GM21526 (cell line): ENCODE data around the gene GIPC3.

Experiments
- ATAC-seq: cut with Tn5 transposase; IDR thresholded peaks from one replicate; pipeline ENCODE4 v1.9.1; 2021; ENCODE audit warnings: moderate library complexity; ENCODE audit not compliant: unreplicated experiment, low FRiP score

The GIPC3 gene, protein sequence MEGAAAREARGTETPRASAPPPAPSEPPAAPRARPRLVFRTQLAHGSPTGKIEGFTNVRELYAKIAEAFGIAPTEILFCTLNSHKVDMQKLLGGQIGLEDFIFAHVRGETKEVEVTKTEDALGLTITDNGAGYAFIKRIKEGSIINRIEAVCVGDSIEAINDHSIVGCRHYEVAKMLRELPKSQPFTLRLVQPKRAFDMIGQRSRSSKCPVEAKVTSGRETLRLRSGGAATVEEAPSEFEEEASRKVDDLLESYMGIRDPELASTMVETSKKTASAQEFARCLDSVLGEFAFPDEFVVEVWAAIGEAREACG

DNA sequence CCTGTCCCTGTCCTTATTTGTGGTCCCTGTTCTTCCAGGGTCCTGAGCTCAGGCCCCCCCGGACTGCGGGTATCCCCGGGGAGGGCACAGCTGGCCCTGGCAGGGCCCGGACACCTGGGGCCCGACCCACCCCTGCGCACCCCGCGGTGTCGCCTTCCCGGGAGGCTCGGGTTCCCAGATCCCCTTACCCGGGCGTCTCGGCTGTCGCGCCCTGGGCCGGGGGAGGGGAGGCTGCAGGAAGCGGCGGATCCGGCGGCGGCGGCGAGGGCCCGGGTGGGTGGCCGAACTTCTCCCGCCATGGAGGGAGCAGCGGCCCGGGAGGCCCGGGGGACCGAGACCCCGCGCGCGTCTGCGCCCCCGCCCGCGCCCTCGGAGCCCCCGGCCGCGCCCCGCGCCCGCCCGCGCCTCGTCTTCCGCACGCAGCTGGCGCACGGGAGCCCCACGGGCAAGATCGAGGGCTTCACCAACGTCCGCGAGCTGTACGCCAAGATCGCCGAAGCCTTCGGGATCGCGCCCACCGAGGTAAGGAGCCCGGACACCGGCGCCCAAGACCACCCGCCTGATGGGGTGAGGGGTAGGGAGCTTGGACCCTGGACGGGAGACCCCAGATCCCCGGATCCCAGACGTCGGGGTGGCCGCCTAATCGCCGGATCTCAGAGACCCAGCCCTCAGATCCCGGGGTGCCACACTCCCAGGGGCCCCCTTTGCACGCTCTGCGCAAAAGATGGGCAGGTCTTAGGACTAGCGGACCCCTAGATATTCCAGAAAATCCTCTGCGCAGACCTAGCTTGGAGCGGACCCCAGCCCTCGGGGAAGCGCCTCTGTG is at the start of gene GIPC3:
Gene GIPC3, plus strand, starts transcription at position 178 of the 826 bp plus-strand sequence. Its CDS starts 120 bp downstream, at position 298.
- no peak for ATAC-seq

GRCh38 chr19:3535563-3535965 is 49.7 kb upstream of the GIPC3 start:
- no peak for ATAC-seq

- no peak for ATAC-seq
Measured at GRCh38 chr19:3535981-3536380, 49.3 kb upstream of the GIPC3 start.

DNA sequence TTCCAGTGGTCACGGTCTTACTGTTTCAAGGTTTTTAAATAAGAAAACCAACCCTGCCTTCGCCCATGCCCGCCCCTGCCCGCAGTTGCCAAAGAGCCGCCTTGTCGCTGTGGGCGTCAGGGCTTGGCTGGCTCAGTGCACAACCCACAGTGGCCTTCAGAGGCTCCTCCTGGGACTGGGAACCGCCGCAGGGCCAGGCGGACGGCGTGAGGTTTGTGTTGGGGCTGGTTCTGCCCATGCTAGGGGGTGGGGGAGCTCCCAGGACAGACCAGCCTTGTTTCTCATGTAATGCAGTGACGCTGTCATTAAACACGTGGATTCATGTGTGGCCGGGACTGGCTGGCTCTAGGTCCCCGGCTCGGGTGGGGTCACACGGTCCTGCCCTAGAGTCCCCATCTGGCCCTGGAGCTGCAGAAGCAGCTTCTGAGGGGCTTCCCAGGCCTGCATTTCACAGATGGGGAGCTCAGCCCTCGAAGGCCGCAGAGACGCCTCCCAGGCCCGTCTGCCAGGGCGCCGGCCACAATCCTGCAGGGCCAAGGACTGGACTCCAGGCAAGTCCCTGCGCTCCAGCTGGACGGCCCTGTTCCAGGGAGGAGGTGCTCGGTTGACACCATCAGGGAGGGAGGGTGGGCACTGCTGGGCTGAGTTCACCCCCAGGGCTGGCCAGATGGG is 48.7 kb upstream of the GIPC3 start:
- ATAC-seq, result no peak

DNA sequence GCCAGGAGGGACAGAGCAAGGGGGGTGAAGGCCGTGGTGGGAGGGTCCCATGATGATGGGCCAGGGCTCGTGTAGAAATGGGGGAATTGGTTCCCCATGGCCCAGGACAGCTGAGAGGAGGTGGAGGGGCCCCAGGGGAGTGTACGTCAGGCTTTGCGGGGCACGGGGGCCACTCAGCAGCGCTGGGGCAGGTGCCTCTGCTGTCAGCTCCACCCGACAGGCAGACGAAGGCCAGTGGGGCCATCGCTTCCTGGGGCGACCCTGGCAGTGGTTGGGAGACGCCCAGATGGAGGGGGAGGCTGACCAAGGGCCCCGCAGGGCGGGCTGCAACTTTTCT is 48.2 kb upstream of the GIPC3 start:
- no peak for ATAC-seq

GRCh38 chr19:3537438-3538240 is 47.6 kb upstream of the GIPC3 start:
- ATAC-seq, result no peak

DNA sequence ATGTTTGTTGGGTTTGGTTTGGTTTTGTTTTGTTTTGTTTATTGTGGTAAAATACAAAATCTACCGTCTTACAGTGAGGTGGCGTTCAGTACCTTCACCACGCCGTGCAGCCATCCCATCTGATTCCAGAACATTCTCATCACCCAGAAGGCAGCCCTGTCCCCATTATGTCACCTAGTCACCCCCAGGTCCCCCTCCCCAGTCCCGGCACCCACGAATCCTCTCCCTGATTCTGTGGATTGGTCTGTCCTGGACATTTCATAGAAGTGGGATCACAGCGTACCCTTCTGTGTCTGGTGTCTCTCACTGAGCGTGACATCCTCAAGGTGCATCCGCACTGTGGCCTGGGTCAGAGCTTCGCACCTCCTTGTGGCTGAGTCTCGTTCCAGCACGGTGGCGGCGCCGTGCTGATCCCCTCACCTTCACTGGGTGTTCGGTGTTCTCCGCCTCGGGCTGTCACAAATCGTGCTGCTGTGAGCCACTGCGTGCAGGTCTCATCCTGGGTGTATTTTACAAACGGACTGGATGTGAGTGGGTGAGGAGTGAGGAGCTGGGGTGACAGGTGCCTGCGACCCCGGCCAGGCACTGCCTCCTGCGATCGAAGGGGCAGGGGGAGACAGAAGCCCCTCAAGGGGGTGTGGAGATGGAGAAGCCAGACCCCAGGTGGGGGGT is 46.9 kb upstream of the GIPC3 start:
- no peak for ATAC-seq

DNA sequence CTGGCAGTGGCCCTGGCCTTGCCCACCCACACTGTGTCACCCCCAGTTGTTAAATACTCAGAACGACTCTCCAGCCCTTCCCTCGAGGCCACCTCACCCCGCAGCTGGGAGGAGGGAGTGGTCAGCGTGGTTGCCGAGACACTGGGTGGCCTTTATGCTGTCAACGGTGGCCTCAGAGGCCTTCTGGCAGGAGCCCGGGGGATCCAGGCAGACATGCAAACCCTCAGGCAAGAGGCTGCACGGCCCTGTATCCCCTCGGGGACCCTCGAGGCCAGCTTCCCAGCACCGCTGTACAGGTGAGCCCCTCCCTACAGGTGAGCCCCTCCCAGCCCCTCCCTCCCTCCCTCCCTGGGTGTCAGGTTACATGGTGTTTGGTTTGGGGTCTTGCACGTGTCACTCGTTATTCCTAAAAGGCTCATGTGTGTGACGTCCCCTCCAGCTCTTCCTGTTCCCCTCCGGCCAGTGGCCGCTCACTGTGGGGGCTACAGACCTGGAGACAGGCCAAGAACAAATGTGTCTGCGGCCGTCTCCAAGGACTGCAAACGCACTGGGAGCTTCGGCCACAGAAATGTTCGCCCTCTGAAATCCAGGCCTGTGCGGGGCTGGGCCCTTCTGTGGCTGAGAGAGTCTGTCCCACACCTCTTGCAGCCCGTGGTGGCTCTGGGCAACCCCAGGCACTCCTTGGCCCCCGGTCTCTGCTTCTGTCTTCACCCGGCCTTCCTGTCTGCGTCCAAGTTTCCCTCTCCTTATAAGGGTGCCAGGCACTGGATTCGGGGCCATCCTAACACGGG is 46.1 kb upstream of the GIPC3 start, which contains the start of gene TEKTIP1:
Gene TEKTIP1, plus strand, starts transcription at position 210 of the 791 bp plus-strand sequence. Its CDS starts 4 bp downstream, at position 214.
- no peak for ATAC-seq

DNA sequence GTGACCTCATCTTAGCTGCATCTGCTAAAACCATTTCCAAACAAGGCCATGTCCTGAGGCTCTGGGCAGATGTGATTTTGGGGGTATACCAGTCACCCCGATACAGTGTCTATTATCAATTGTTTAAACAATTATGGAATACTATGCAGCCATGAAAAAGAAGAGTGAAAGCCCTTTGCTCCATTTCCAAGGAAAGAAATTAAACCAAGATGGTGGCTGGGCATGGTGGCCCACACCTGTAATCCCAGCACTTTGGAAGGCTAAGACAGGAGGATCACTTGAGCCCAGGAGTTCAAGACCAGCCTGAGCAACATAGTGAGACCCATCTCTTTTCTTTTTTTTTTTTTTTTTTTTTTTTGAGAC is 45.5 kb upstream of the GIPC3 start:
- ATAC-seq, result no peak

DNA sequence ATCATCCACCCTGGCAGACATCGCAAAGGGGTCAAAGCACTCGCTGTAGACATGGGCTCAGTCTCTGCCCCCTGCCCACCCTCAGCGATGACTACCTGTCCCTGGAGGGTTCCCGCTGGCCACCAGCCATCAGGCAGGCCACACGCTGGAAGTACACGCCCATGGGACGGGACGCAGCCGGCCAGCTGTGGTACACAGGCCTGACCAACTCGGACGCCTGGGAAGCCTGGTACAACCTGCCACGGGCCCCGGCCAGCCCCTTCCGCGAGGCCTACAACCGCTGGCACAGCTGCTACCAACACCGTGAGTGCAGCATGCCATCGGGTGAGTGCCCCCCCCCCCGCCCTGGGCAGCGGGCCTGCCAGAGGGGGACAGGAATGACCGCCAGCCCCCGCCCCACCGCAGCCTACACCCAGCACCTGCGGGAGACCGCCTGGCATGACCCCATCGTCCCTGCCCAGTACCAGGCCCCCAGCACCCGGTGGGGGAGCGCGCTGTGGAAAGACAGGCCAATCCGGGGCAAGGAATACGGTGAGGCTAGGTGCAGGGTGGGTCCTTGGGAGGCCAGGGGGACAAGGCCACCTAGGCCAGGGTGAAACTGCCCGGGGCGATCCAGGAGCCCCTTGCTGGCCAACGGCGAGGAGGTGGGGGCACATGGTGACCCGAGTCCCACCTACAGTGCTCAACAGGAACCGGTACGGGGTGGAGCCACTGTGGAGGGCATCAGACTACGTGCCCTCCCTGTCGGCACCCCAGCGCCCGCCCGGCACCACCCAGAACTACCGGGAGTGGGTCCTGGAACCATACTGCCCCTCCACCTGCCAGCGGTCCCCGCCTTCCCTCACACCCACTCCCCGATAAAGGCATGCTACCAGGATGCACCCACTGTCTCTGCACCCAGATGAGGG is 41.9 kb upstream of the GIPC3 start:
- ATAC-seq, result no peak

DNA sequence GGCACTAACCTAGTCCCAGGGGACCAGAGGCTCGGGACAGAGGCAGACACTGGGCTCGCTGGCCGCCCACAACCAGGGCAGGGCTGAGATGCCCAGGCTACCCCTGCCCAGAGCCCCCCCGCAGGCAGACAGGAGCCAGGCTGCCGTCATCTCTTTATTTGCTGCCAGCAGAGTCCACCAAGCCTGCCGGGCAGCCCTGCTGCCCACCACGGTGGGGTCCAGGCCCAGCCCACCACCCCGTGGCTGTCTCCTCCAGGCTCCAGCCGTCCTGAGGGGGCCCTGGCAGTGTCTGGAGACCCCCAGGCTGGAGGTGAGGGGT is 41.3 kb upstream of the GIPC3 start:
- ATAC-seq, result no peak

- ATAC-seq, result no peak
Measured at GRCh38 chr19:3544742-3545668, 40.3 kb upstream of the GIPC3 start.

- ATAC-seq, result no peak
Measured at GRCh38 chr19:3545669-3546034, 39.6 kb upstream of the GIPC3 start.

GRCh38 chr19:3546119-3546518 is 39.2 kb upstream of the GIPC3 start:
- no peak for ATAC-seq

DNA sequence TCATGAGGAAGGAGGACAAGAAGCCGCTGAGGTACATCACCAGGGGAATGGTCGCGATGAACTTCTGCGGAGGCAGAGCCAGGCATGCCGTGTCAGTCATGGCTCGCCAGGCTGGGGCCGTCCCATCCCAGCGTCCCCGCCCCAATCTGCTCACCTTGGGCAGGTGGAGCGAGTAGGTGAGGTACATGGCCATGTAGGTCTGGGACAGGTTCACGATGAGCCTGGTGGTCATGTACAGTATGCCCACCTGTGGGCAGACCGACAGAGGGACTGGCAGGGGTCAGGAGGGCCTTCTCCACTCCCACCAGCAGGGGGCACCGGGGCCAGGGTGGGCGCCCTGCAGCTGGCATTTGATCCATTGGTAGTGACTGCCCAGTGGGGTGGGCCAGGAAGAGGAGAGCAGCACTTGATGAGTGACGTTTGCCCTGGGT is 38.0 kb upstream of the GIPC3 start:
- no peak for ATAC-seq

DNA sequence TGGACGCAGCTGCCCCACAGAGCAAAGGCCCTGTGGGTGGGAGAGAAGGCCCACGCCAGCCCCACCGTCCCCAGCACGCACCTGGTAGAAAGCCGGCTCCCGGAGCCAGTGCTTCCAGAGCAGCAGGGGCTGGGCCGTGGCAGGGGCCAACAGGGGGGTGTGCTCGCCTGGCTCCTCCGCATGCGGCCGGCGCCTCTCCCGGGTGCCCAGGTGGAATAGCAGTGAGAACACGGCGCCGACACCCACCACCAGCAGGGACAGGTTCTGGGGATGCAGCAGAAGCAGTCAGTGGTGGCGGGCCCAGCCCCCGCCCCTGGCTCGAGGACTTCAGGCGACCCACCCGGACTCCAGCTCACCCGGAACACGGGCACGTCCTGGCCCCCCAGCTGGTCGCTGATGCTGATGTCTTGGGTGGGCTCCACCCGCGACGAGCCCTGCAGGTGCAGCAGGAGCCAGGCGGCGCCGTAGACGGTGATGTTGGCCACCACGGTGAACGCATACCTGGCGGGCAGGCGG is 37.5 kb upstream of the GIPC3 start:
- ATAC-seq, result no peak

DNA sequence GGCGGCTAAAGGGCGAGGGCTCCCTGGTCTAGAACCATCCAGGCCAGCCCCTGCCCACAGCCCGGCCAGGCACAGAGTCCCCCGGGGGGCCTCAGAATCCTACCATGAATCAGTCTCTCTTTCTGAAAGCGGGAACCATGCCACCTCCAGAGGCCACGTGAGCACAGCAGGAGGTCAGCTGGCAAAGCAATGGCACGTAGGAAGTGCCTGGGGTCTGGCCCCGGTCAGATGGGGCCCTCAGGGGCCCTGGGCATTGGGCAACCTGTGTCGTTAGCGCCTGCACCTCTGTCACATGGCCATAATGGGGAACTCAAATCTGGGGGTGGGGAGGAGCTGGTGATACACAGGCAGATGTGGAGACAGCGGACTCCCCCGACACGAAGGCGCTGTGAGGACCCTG is 36.7 kb upstream of the GIPC3 start:
- no peak for ATAC-seq
